ENCODE data around the gene VPS4A. TPM values are rescaled to one million over a fixed set of nuclear protein-coding genes. Genes with fewer than 3 reads are reported as not detected.

The VPS4A gene
- total RNA-seq, 1 experiment from 2014 or later = 42.2 TPM

GRCh38 chr16:69322343-69322742, 11.2 kb downstream of the VPS4A start:
- Histone ChIP-seq H4K20me1 (ENCODE audit: insufficient read depth) (peaks cover 12% of the 10 kb centered on the region; the same call in 1 of the 2 replicates), H3K4me3 (replicated peaks in 1 of 2; ENCODE audit: low read depth in 1 of 2, low read length in 2 of 2) (no peak overlapping the region), H3K27ac (ENCODE audit: low read depth, low read length) (no peak overlapping the region), H3K9me2 (ENCODE audit: insufficient read depth) (no peaks in the 10 kb centered on the region), H3K27me3 (ENCODE audit: insufficient read depth, low read length) (no peaks in the 10 kb centered on the region), H3K9ac (ENCODE audit: low read length) (no peak overlapping the region), H3K9me3 (ENCODE audit: control insufficient read depth in 1 of 2, insufficient read depth in 1 of 2, low read depth in 1 of 2, low read length in 2 of 2) (no peaks in the 10 kb centered on the region), H2AFZ (ENCODE audit: low read depth, low read length, poor library complexity, severe bottlenecking) (no peak overlapping the region), H3K79me2 (ENCODE audit: insufficient read depth, low read length) (peaks cover 78% of the 10 kb centered on the region), H3K36me3 (ENCODE audit: control insufficient read depth in 1 of 2, insufficient read depth in 2 of 2, low read length in 2 of 2) (peaks cover 54 to 69% of the 10 kb centered on the region in 2 experiments), H3K4me2 (ENCODE audit: low read length) (no peak overlapping the region), H3K4me1 (ENCODE audit: control insufficient read depth in 1 of 2, insufficient read depth in 2 of 2, low read length in 2 of 2) (0 out of 4 replicates have a peak, but pooled peaks cover 0 to under 1% of the 10 kb centered on the region in 2 experiments)
- POLR2A ChIA-PET = no interaction called here
- ATAC-seq (no peak), DNase-seq (ENCODE audit: low read depth, low spot score) (no peak)
- no peak for TF ChIP-seq EGR1 (IDR thresholded peaks at IDR 0.05; ENCODE audit: low read depth)
- BruUV-seq (replicated peaks) = no TSS peak
- RAD21 ChIA-PET (ENCODE audit: low non-redundant PET in 1 of 2, low total read pairs in 2 of 2, uncharacterized antibody in 2 of 2, unreplicated experiment in 2 of 2) = no interaction called here
- intact Hi-C loops (cut with micrococcal nuclease) = no loop called here
- CTCF ChIA-PET = no interaction called here

- Histone ChIP-seq H3K9me2 (ENCODE audit: insufficient read depth) (no peaks in the 10 kb centered on the region), H3K36me3 (ENCODE audit: control insufficient read depth in 1 of 2, insufficient read depth in 2 of 2, low read length in 2 of 2) (peaks cover 55 to 74% of the 10 kb centered on the region in 2 experiments), H3K9me3 (ENCODE audit: control insufficient read depth in 1 of 2, insufficient read depth in 1 of 2, low read depth in 1 of 2, low read length in 2 of 2) (no peaks in the 10 kb centered on the region), H3K27ac (ENCODE audit: low read depth, low read length) (no peak overlapping the region), H3K4me1 (ENCODE audit: control insufficient read depth in 1 of 2, insufficient read depth in 2 of 2, low read length in 2 of 2) (peaks cover 1 to 8% of the 10 kb centered on the region in 2 experiments; a peak in 3 of 4 replicates), H2AFZ (ENCODE audit: low read depth, low read length, poor library complexity, severe bottlenecking) (no peak overlapping the region), H3K9ac (ENCODE audit: low read length) (no peak overlapping the region), H3K4me2 (ENCODE audit: low read length) (no peak overlapping the region), H3K79me2 (ENCODE audit: insufficient read depth, low read length) (peaks cover 85% of the 10 kb centered on the region), H3K27me3 (ENCODE audit: insufficient read depth, low read length) (no peaks in the 10 kb centered on the region), H4K20me1 (ENCODE audit: insufficient read depth) (peaks cover 17% of the 10 kb centered on the region; the same call in 1 of the 2 replicates), H3K4me3 (replicated peaks in 1 of 2; ENCODE audit: low read depth in 1 of 2, low read length in 2 of 2) (no peak overlapping the region)
- intact Hi-C loops (cut with micrococcal nuclease) = no loop called here
- ATAC-seq (no peak), DNase-seq (ENCODE audit: low read depth, low spot score) (no peak)
- CTCF ChIA-PET = no interaction called here
- RAD21 ChIA-PET (ENCODE audit: low non-redundant PET in 1 of 2, low total read pairs in 2 of 2, uncharacterized antibody in 2 of 2, unreplicated experiment in 2 of 2) = no interaction called here
- POLR2A ChIA-PET = no interaction called here
- no peak for TF ChIP-seq TCF7L2 (IDR thresholded peaks at IDR 0.05; ENCODE audit: borderline replicate concordance, extremely low read depth, insufficient read depth, insufficient read length)
- TF ChIP-seq FOSL1 (IDR thresholded peaks at IDR 0.05; ENCODE audit: low read depth) = no peak
- no peak for TF ChIP-seq SP1 (IDR thresholded peaks at IDR 0.05; ENCODE audit: low read depth)
- TF ChIP-seq ATF3 (IDR thresholded peaks at IDR 0.05) = no peak
- TF ChIP-seq ZBTB33 (IDR thresholded peaks at IDR 0.05; ENCODE audit: extremely low read depth, insufficient replicate concordance, low read length) = no peak
- TF ChIP-seq SIN3A (IDR thresholded peaks at IDR 0.05; ENCODE audit: low read depth) = no peak
- TF ChIP-seq EGR1 (IDR thresholded peaks at IDR 0.05; ENCODE audit: low read depth) = no peak
- BruUV-seq (replicated peaks) = no TSS peak
Measured at GRCh38 chr16:69323415-69323814, 12.3 kb downstream of the VPS4A start.

Data from HCT116 (cell line).